ENCODE results near the gene MAN2B2. TPM values are rescaled to one million over a fixed set of nuclear protein-coding genes. Genes with fewer than 3 reads are reported as not detected.

Gene MAN2B2
- total and polyA plus RNA-seq, 9 of the 15 experiments (the other 6 are each of a cell fraction or from before 2014, with no cell fraction given) = 0.21 to 8.8 (median 3.7) TPM

- ChIA-PET CTCF (ENCODE audit: low intra/inter-chr PET ratio) (no interaction called here), POLR2A (no interaction called here)
- Histone ChIP-seq H4K20me1 (replicated peaks; ENCODE audit: control insufficient read depth, insufficient read depth, low read length) (no peaks in the 10 kb centered on the region), H3K4me3 (no peak overlapping the region), H3K27ac (ENCODE audit: extremely low read depth, low read depth, low read length) (no peak overlapping the region; the same call in 2 of the 3 replicates), H3K36me3 (ENCODE audit: control insufficient read depth, insufficient read depth, low read length) (no peaks in the 10 kb centered on the region), H3K9ac (ENCODE audit: insufficient read depth in 1 of 2, low read depth in 2 of 2, low read length in 2 of 2) (no peak overlapping the region), H3K4me1 (replicated peaks in 1 of 2; ENCODE audit: control insufficient read depth in 2 of 2, insufficient read depth in 2 of 2, low read length in 2 of 2) (peaks cover 0 to 14% of the 10 kb centered on the region in 2 experiments; a peak in 3 of 5 replicates), H3K27me3 (ENCODE audit: control insufficient read depth in 2 of 2, insufficient read depth in 2 of 2, low read length in 2 of 2) (0 out of 5 replicates have a peak, but pooled peaks cover 3 to 5% of the 10 kb centered on the region in 2 experiments), H3K79me2 (ENCODE audit: control insufficient read depth, insufficient read depth, low read length) (no peaks in the 10 kb centered on the region), H2AFZ (ENCODE audit: low read depth, low read length) (no peak overlapping the region), H3K9me3 (replicated peaks; ENCODE audit: control insufficient read depth, insufficient read depth, low read depth, low read length) (0 out of 2 replicates have a peak, but pooled peaks cover 3% of the 10 kb centered on the region), H3K4me2 (ENCODE audit: insufficient read depth, low read length) (no peak overlapping the region), H3K9me1 (ENCODE audit: control insufficient read depth, insufficient read depth, low read length) (no peaks in the 10 kb centered on the region)
- DNase-seq (ENCODE audit: extremely low read depth in 1 of 4, low spot score in 3 of 4) = no peak
- in situ Hi-C loops (cut with MboI) = no loop called here
- FAIRE-seq = no peak
- no peak for TF ChIP-seq BMI1 (IDR thresholded peaks at IDR 0.05; ENCODE audit: low read length)
- peak; percentile 66 for TF ChIP-seq ZBTB33 (CRISPR knock-in tag; IDR thresholded peaks at IDR 0.05)
- BruUV-seq (replicated peaks) = no TSS peak
- 87% methylated on average over 6 of the region's 9 CpGs for WGBS (ENCODE audit: insufficient coverage, low coverage, missing lambda C conversion rate)
- intact Hi-C loops (cut with micrococcal nuclease) = no loop called here
- no peak for ATAC-seq
Measured at GRCh38 chr4:6665320-6665654, 90.3 kb downstream of the MAN2B2 start.

- Histone ChIP-seq H3K4me3 (no peak overlapping the region), H2AFZ (ENCODE audit: low read depth, low read length) (no peak overlapping the region), H3K27ac (ENCODE audit: extremely low read depth, low read depth, low read length) (no peak overlapping the region), H3K36me3 (ENCODE audit: control insufficient read depth, insufficient read depth, low read length) (no peaks in the 10 kb centered on the region), H3K9me1 (ENCODE audit: control insufficient read depth, insufficient read depth, low read length) (no peaks in the 10 kb centered on the region), H3K4me2 (ENCODE audit: insufficient read depth, low read length) (0 out of 2 replicates have a peak overlapping the region, but pooled peaks have one; percentile 25), H3K9ac (ENCODE audit: insufficient read depth in 1 of 2, low read depth in 2 of 2, low read length in 2 of 2) (no peak overlapping the region), H3K4me1 (replicated peaks in 1 of 2; ENCODE audit: control insufficient read depth in 2 of 2, insufficient read depth in 2 of 2, low read length in 2 of 2) (peaks cover 0 to 23% of the 10 kb centered on the region in 2 experiments; a peak in 3 of 5 replicates), H3K79me2 (ENCODE audit: control insufficient read depth, insufficient read depth, low read length) (no peaks in the 10 kb centered on the region), H3K9me3 (replicated peaks; ENCODE audit: control insufficient read depth, insufficient read depth, low read depth, low read length) (peaks cover 3% of the 10 kb centered on the region; the same call in 1 of the 2 replicates), H3K27me3 (ENCODE audit: control insufficient read depth in 2 of 2, insufficient read depth in 2 of 2, low read length in 2 of 2) (no peaks in the 10 kb centered on the region), H4K20me1 (replicated peaks; ENCODE audit: control insufficient read depth, insufficient read depth, low read length) (no peaks in the 10 kb centered on the region)
- in situ Hi-C loops (cut with MboI) (no loop called here), intact Hi-C loops (cut with micrococcal nuclease) (no loop called here)
- no TSS peak for BruUV-seq (replicated peaks)
- ATAC-seq = peak; percentile 15; the same call in 1 of the 3 replicates
- ChIA-PET POLR2A (no interaction called here), CTCF (ENCODE audit: low intra/inter-chr PET ratio) (no interaction called here)
- no peak for DNase-seq (ENCODE audit: extremely low read depth in 1 of 4, low spot score in 3 of 4)
- no peak for FAIRE-seq
- 44% methylated on average over 11 of the region's 11 CpGs for WGBS (ENCODE audit: insufficient coverage, low coverage, missing lambda C conversion rate)
- no peak for TF ChIP-seq IRF9 (tag; IDR thresholded peaks at IDR 0.05)
- no peak for TF ChIP-seq TFAM (CRISPR knock-in tag; conservative IDR thresholded peaks at IDR 0.05)
- no peak for TF ChIP-seq LEF1 (IDR thresholded peaks at IDR 0.05)
- TF ChIP-seq E2F1 (CRISPR knock-in tag; IDR thresholded peaks at IDR 0.05) = no peak
- TF ChIP-seq JUNB (CRISPR knock-in tag; conservative IDR thresholded peaks at IDR 0.05) = no peak
- TF ChIP-seq BCLAF1 (IDR thresholded peaks at IDR 0.05; ENCODE audit: borderline replicate concordance in 1 of 2, control insufficient read depth in 1 of 2, low read depth in 2 of 2, low read length in 1 of 2) = no peak
Measured at GRCh38 chr4:6668391-6668790, 93.4 kb downstream of the MAN2B2 start.

Measured in K562 (cell line).